ENCODE data around the gene TENT4B.
A peak's percentile ranks its signal among the peaks of the same experiment; 100 is the strongest.

Gene TENT4B

DNA sequence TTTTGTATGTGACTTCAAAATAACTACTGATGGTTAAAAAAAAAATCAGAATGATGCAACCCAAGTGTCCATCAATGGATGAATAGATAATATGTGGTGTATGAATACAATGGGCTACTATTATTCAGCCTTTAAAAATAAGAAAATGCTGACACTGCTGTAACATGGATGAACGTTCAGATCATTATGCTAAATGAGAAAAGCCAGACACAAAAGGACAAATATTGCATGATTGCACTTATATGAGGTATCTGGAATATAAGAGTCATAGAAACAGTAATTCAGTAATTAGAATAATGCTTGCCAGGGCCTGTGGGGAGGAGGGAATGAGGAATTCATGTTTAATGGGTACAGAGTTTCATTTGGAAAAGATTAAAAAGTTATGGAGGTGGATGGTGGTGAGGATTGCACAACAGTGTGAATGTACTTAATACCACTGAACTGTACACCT is 25.4 kb downstream of the TENT4B start:
- no peaks in the 10 kb centered on the region for H3K4me1 Mint-ChIP-seq
- TF ChIP-seq, protein P1, sequence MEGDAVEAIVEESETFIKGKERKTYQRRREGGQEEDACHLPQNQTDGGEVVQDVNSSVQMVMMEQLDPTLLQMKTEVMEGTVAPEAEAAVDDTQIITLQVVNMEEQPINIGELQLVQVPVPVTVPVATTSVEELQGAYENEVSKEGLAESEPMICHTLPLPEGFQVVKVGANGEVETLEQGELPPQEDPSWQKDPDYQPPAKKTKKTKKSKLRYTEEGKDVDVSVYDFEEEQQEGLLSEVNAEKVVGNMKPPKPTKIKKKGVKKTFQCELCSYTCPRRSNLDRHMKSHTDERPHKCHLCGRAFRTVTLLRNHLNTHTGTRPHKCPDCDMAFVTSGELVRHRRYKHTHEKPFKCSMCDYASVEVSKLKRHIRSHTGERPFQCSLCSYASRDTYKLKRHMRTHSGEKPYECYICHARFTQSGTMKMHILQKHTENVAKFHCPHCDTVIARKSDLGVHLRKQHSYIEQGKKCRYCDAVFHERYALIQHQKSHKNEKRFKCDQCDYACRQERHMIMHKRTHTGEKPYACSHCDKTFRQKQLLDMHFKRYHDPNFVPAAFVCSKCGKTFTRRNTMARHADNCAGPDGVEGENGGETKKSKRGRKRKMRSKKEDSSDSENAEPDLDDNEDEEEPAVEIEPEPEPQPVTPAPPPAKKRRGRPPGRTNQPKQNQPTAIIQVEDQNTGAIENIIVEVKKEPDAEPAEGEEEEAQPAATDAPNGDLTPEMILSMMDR (IDR thresholded peaks at IDR 0.05; ENCODE audit: unreplicated experiment in 3 of 3), result no peak
- no peaks in the 10 kb centered on the region for H3K9me3 Mint-ChIP-seq
- no peak overlapping the region for H3K4me3 Mint-ChIP-seq
- H3K27ac Mint-ChIP-seq, result no peak overlapping the region
- H3K27me3 Mint-ChIP-seq (ENCODE audit: low read depth), result no peaks in the 10 kb centered on the region
- H3K36me3 Mint-ChIP-seq (ENCODE audit: low read depth), result peaks cover 28% of the 10 kb centered on the region

DNA sequence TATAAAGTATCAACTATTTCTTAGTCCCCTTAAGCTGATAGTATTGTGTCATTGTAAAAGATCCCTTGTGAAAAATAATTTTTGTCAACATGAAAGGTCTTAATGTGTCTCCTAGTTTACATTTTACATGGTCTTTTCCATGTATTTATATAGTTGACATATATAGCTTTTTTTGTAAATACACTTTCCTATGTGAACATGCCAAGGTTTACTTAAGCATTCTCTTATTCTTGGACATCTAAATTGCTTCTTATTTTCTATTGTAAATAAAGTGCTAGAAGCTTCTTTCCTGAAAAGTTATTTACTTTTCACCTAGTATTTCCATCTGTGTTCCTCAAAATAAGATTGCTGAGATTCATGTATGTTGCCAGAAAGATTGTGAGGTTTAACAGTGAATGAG is 29.3 kb downstream of the TENT4B start:
- Mint-ChIP-seq H3K9me3 (no peaks in the 10 kb centered on the region), H3K4me1 (peaks cover 19% of the 10 kb centered on the region), H3K4me3 (no peak overlapping the region), H3K27me3 (ENCODE audit: low read depth) (no peaks in the 10 kb centered on the region), H3K27ac (peak overlapping the region in 1 of 3 experiments; percentile 51), H3K36me3 (ENCODE audit: low read depth) (peaks cover 10% of the 10 kb centered on the region)
- TF ChIP-seq, protein P1 (IDR thresholded peaks at IDR 0.05; ENCODE audit: unreplicated experiment in 3 of 3), result no peak

DNA sequence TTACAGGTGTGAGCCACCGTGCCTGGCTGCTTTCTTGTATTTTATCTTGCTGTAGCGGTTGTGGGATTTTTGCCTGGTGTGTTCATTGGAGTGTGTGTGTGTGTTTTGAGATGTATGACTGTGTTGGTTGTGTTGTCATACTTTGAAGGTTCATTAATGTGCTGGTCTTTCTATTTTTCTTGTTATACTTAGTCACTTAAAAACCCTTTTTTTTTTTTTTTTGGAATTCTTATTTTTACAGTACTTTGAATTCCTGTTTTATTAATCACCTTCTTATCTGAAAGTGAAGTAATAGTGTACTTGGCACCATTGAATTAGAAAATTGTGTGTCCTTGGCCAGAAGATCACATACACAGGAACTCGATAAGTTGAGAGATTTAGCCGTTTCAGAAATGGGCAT is 30.2 kb downstream of the TENT4B start:
- H3K27ac Mint-ChIP-seq, result peak overlapping the region in 1 of 3 experiments; percentile 0
- peaks cover 4% of the 10 kb centered on the region for H3K36me3 Mint-ChIP-seq (ENCODE audit: low read depth)
- H3K4me3 Mint-ChIP-seq, result no peak overlapping the region
- TF ChIP-seq, protein P1 (IDR thresholded peaks at IDR 0.05; ENCODE audit: unreplicated experiment in 3 of 3), result no peak
- no peaks in the 10 kb centered on the region for H3K27me3 Mint-ChIP-seq (ENCODE audit: low read depth)
- H3K4me1 Mint-ChIP-seq, result peaks cover 19% of the 10 kb centered on the region
- H3K9me3 Mint-ChIP-seq, result no peaks in the 10 kb centered on the region

DNA sequence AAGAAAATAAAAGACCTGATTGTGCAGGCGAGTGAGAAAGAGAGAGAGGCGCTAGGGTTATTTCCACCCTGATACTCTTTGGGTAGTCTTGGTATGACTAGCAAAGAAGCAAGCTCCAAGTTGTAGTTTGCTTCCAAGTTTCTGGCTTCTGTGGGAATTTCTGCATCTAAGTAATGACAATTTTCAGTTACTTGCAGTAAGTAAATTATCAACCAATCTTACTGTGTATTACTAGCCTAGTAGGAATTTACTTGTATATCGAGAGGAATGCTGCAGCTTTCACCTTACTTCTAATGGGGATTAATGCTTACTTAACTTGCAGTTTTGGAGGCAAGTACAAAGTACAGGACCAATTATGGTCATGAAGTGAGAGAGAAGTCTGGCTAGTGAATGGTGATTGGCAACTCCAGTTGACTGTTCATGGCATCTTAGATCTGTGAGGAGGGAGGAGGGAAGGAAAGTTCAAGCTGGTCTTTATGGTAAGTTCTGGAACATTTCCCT is 31.9 kb downstream of the TENT4B start:
- Mint-ChIP-seq H3K9me3 (no peaks in the 10 kb centered on the region), H3K4me1 (peaks cover 19% of the 10 kb centered on the region), H3K27me3 (ENCODE audit: low read depth) (no peaks in the 10 kb centered on the region), H3K4me3 (no peak overlapping the region), H3K27ac (peak overlapping the region; percentile 61 to 88 (median 62)), H3K36me3 (ENCODE audit: low read depth) (no peaks in the 10 kb centered on the region)
- TF ChIP-seq, protein P1 (IDR thresholded peaks at IDR 0.05; ENCODE audit: unreplicated experiment in 3 of 3), result no peak

DNA sequence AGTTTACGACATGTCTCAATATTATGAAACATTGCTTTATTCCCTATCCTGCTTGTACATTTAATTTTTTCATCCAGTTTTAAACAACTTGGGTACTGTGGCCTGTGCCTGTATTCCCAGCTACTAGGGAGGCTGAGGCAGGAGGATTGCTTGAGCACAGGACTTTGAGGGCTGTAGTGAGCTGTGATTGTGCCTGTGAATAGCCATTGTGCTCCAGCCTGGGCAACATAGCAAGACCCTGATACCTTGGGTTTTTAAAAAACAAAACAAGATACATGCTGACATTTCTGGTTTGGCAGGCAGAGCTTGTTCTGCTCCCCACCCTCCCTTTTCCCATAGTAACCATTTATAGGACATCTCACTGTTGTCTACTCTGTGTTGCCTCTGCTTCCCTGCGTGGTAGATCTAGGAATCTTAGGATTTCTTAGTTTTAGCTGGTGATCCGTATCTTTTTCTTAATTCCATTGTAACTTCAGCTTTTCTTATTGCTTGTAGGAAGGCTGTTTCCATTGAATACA is 35.6 kb downstream of the TENT4B start:
- Mint-ChIP-seq H3K4me1 (peaks cover 19% of the 10 kb centered on the region), H3K27me3 (ENCODE audit: low read depth) (no peaks in the 10 kb centered on the region), H3K4me3 (no peak overlapping the region), H3K36me3 (ENCODE audit: low read depth) (peaks cover 7% of the 10 kb centered on the region), H3K27ac (peak overlapping the region in 1 of 3 experiments; percentile 19), H3K9me3 (no peaks in the 10 kb centered on the region)
- TF ChIP-seq, protein P1 (IDR thresholded peaks at IDR 0.05; ENCODE audit: unreplicated experiment in 3 of 3), result no peak

DNA sequence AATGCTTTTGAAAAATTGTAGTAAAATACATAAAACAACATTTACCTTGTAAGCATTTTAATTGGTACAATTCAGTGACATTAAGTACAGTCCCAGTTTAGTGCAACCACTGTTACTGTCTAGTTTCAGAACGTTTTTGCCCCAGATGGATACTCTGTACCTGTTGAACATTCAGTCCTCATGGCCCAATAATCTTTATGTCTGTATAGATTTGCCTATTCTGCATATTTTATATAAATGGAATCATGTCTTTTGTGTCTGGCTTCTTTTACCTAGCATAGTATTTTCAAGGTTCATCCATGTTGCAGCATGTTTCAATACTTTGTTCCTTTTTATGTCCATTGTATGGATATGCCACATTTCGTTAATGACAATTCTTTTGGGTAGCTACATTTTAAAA is 37.2 kb downstream of the TENT4B start:
- TF ChIP-seq, protein P1 (IDR thresholded peaks at IDR 0.05; ENCODE audit: unreplicated experiment in 3 of 3), result no peak
- Mint-ChIP-seq H3K4me3 (no peak overlapping the region), H3K27ac (no peak overlapping the region), H3K27me3 (ENCODE audit: low read depth) (no peaks in the 10 kb centered on the region), H3K36me3 (ENCODE audit: low read depth) (peaks cover 9% of the 10 kb centered on the region), H3K9me3 (no peaks in the 10 kb centered on the region), H3K4me1 (peaks cover 15% of the 10 kb centered on the region)
